Sigmoid colon (tissue), 4 donors: ENCODE measurements around the gene PTGER2.

Source experiments
- POLR2A ChIP-seq, 2 donors: fragments of 450-650 bp; IDR thresholded peaks; one replicate each; pipeline ENCODE4 v1.6.1; 2016; ENCODE audit warnings: antibody characterized with exemption in 2 of 2, mild to moderate bottlenecking in 2 of 2, moderate library complexity in 2 of 2
- POLR2AphosphoS5 ChIP-seq, 4 donors: sonication (generic); formaldehyde crosslinking; IDR thresholded peaks; one replicate each; pipeline ENCODE4 v1.6.1; 2017; ENCODE audit warnings: antibody characterized with exemption in 4 of 4
- TF ChIP-seq, protein P1 (sequence below), 4 experiments: fragments of 450-650 bp in 3 of 4; fragments of 200-600 bp in 1 of 4; IDR thresholded peaks; one replicate each; pipeline ENCODE4 v1.5.1; 2016 to 2019; ENCODE audit warnings: antibody characterized with exemption in 4 of 4, mild to moderate bottlenecking in 3 of 4, moderate library complexity in 2 of 4

GRCh38 chr14:52333108-52333507 lies 19.0 kb downstream of the PTGER2 start:
- no peak for TF ChIP-seq POLR2A (IDR thresholded peaks at IDR 0.05)
- TF ChIP-seq, protein P1, sequence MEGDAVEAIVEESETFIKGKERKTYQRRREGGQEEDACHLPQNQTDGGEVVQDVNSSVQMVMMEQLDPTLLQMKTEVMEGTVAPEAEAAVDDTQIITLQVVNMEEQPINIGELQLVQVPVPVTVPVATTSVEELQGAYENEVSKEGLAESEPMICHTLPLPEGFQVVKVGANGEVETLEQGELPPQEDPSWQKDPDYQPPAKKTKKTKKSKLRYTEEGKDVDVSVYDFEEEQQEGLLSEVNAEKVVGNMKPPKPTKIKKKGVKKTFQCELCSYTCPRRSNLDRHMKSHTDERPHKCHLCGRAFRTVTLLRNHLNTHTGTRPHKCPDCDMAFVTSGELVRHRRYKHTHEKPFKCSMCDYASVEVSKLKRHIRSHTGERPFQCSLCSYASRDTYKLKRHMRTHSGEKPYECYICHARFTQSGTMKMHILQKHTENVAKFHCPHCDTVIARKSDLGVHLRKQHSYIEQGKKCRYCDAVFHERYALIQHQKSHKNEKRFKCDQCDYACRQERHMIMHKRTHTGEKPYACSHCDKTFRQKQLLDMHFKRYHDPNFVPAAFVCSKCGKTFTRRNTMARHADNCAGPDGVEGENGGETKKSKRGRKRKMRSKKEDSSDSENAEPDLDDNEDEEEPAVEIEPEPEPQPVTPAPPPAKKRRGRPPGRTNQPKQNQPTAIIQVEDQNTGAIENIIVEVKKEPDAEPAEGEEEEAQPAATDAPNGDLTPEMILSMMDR (IDR thresholded peaks at IDR 0.05), result no peak
- no peak for TF ChIP-seq POLR2AphosphoS5 (IDR thresholded peaks at IDR 0.05)
